Gastrocnemius medialis (tissue), 4 donors: Measurements from ENCODE around the gene ADGRE3. TPM values are rescaled to one million over a fixed set of nuclear protein-coding genes. Genes with fewer than 3 reads are reported as not detected.
A peak's percentile ranks its signal among the peaks of the same experiment; 100 is the strongest.

Experiments
- ATAC-seq, 2 donors: fragments of 150-250 bp; one replicate each; pipeline ENCODE4 v1.9.1; 2016
- DNase-seq, 2 donors: peaks; one replicate each; pipeline ENCODE4 v3.0.0-alpha.2; 2019
- H3K27ac ChIP-seq, 4 donors: fragments of 200-600 bp; sonication (generic); 1 replicate in 1 of 4; 2 replicates in 3 of 4; pipeline ENCODE4 v1.5.1; 2016 to 2018; ENCODE audit warnings: mild to moderate bottlenecking in 2 of 4, moderate library complexity in 1 of 4
- H3K27me3 ChIP-seq, 3 donors: fragments of 200-600 bp; sonication (generic) in 2 of 3; 1 replicate in 1 of 3; 2 replicates in 2 of 3; pipeline versions ENCODE4 v1.5.1 to v1.6.0; 2016 to 2019; ENCODE audit warnings: mild to moderate bottlenecking in 1 of 3, moderate library complexity in 1 of 3
- H3K36me3 ChIP-seq, 2 donors: fragments of 200-600 bp; sonication (generic) in 1 of 2; one replicate each; pipeline ENCODE4 v1.5.1; 2017 to 2018
- H3K4me1 ChIP-seq, 2 donors: fragments of 200-600 bp; sonication (generic) in 1 of 2; one replicate each; pipeline ENCODE4 v1.5.1; 2016 to 2017; ENCODE audit warnings: mild to moderate bottlenecking in 2 of 2
- H3K4me3 ChIP-seq, 4 donors: fragments of 200-600 bp; sonication (generic) in 3 of 4; 1 replicate in 1 of 4; 2 replicates in 3 of 4; pipeline ENCODE4 v1.5.1; 2016 to 2019; ENCODE audit warnings: mild to moderate bottlenecking in 2 of 4
- H3K9me3 ChIP-seq, 3 donors: fragments of 200-600 bp; sonication (generic) in 2 of 3; 1 replicate in 1 of 3; 2 replicates in 2 of 3; pipeline ENCODE4 v1.5.1; 2016 to 2019
- POLR2A ChIP-seq, 2 donors: fragments of 450-650 bp; IDR thresholded peaks; one replicate each; pipeline ENCODE4 v1.6.1; 2017; ENCODE audit warnings: antibody characterized with exemption in 2 of 2, mild to moderate bottlenecking in 2 of 2, moderate library complexity in 2 of 2
- in situ Hi-C, 4 donors: fragments of 200-750 bp; cut with MboI; loops; one replicate each; pipeline versions ENCODE4 v1.15.0 to v1.8.0; 2017; ENCODE audit warnings: low sequenced_read_pairs in 4 of 4
- intact Hi-C: fragments of 100-400 bp; cut with DNase I; formaldehyde crosslinking; loops from one replicate; pipeline ENCODE4 v1.15.1; 2023; ENCODE audit warnings: low total_unique reads
- total RNA-seq, 4 donors: library from RNA; depleted of rRNA; stranded (reverse); fragments of >200 nt; gene quantifications; one replicate each; pipeline versions ENCODE4 v1.1.0 to v1.2.3, GENCODE V29; 2016
- TF ChIP-seq, protein P1 (sequence below), 5 experiments: fragments of 450-650 bp in 3 of 5; fragments of 200-600 bp in 2 of 5; sonication (generic) in 2 of 5; IDR thresholded peaks in 4 of 5; conservative IDR thresholded peaks in 1 of 5; 1 replicate in 4 of 5; 2 replicates in 1 of 5; pipeline ENCODE4 v1.5.1; 2016 to 2019; ENCODE audit warnings: antibody characterized with exemption in 5 of 5, mild to moderate bottlenecking in 3 of 5, moderate library complexity in 3 of 5

The ADGRE3 gene, protein sequence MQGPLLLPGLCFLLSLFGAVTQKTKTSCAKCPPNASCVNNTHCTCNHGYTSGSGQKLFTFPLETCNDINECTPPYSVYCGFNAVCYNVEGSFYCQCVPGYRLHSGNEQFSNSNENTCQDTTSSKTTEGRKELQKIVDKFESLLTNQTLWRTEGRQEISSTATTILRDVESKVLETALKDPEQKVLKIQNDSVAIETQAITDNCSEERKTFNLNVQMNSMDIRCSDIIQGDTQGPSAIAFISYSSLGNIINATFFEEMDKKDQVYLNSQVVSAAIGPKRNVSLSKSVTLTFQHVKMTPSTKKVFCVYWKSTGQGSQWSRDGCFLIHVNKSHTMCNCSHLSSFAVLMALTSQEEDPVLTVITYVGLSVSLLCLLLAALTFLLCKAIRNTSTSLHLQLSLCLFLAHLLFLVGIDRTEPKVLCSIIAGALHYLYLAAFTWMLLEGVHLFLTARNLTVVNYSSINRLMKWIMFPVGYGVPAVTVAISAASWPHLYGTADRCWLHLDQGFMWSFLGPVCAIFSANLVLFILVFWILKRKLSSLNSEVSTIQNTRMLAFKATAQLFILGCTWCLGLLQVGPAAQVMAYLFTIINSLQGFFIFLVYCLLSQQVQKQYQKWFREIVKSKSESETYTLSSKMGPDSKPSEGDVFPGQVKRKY
- total RNA-seq: not detected

DNA sequence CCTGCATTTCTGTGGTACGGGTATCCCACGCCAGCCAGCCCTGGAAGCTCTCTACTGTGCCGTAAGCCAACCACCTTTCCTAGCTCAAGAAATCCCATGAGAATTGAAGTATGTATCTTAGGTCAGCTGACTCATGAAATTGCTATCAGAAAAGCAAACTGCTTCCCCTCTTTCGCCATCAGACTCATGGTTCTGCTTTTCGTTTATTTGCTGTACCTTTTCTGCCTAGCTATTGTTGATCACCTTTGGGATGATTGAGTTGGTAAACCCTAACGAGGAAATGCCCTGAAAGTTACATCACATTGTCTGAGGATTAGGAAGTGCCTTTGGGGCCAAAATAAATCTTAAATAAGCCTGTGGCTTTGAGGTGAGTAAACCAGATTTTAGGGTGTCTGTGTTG is at the start of gene ADGRE3:
Gene ADGRE3 (minus strand): TSS at position 81 of the 400 bp plus-strand sequence. CDS start 74 bp downstream, at position 7.
- in situ Hi-C loops: no loop called here
- DNase-seq (no peak), ATAC-seq (no peak)
- Histone ChIP-seq H3K36me3 (no peaks in the 10 kb centered on the region), H3K4me3 (no peak within 1 kb of the TSS), H3K27me3 (peaks cover 0 to 5% (median 2%) of the 10 kb centered on the region in 3 donors), H3K27ac (no peak within 1 kb of the TSS), H3K4me1 (no peaks in the 10 kb centered on the region), H3K9me3 (no peaks in the 10 kb centered on the region)
- TF ChIP-seq, protein P1, sequence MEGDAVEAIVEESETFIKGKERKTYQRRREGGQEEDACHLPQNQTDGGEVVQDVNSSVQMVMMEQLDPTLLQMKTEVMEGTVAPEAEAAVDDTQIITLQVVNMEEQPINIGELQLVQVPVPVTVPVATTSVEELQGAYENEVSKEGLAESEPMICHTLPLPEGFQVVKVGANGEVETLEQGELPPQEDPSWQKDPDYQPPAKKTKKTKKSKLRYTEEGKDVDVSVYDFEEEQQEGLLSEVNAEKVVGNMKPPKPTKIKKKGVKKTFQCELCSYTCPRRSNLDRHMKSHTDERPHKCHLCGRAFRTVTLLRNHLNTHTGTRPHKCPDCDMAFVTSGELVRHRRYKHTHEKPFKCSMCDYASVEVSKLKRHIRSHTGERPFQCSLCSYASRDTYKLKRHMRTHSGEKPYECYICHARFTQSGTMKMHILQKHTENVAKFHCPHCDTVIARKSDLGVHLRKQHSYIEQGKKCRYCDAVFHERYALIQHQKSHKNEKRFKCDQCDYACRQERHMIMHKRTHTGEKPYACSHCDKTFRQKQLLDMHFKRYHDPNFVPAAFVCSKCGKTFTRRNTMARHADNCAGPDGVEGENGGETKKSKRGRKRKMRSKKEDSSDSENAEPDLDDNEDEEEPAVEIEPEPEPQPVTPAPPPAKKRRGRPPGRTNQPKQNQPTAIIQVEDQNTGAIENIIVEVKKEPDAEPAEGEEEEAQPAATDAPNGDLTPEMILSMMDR (IDR thresholded peaks at IDR 0.05 in 4 of 5, conservative IDR thresholded peaks at IDR 0.05 in 1 of 5): no peak
- TF ChIP-seq POLR2A (IDR thresholded peaks at IDR 0.05): no peak
- intact Hi-C loops: no loop called here

DNA sequence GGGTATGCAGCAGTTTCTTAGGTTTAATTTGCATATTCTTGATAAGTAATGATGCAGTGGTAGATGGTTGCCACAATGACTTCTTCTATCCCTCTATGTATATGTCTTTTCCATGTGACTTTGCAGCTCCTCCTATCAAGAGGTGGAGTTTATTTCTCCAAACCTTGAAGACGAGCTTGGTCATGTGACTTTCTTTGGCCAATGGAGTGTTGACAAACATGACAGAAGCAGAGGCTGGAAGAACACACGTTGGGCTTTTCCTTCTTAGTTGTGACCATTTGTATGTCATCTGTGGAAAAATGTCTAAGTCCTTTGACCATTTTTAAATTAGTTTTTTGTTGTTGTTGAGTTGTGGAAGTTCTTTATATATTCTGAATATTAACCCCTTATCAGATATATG is 47.5 kb upstream of the ADGRE3 start:
- in situ Hi-C loops: no loop called here
- H3K27ac ChIP-seq: no peak overlapping the region
- DNase-seq: no peak
- intact Hi-C loops: no loop called here
- H3K27me3 ChIP-seq: peaks cover 0 to 2% (median 0%) of the 10 kb centered on the region in 3 donors
- TF ChIP-seq POLR2A (IDR thresholded peaks at IDR 0.05): no peak
- TF ChIP-seq, protein P1 (IDR thresholded peaks at IDR 0.05 in 4 of 5, conservative IDR thresholded peaks at IDR 0.05 in 1 of 5): no peak
- peak overlapping the region in 1 of 4 donors; percentile 14 for H3K4me3 ChIP-seq
- no peak for ATAC-seq
- H3K4me1 ChIP-seq: no peaks in the 10 kb centered on the region
- peaks cover 20 to 69% (median 44%) of the 10 kb centered on the region in 3 donors for H3K9me3 ChIP-seq
- peaks cover 19 to 71% of the 10 kb centered on the region in 2 donors for H3K36me3 ChIP-seq

DNA sequence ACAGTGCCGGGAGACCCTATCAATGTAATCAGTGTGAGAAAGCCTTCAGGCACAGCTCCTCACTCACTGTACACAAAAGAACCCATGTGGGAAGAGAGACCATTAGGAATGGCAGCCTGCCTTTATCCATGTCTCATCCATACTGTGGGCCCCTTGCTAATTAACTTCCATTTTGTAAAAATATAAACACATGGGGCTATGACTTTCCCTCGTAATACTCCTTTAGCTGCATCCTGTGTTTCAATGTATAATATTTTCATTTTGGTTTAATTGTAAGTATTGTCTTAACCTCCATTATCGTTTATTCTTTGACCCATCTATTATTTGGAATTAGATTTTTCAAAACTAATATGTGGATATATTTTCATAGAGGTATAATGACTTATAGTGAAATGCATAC is 44.5 kb upstream of the ADGRE3 start:
- peaks cover 28 to 87% (median 49%) of the 10 kb centered on the region in 3 donors for H3K9me3 ChIP-seq
- no peak for ATAC-seq
- peaks cover 0 to 2% (median 0%) of the 10 kb centered on the region in 3 donors for H3K27me3 ChIP-seq
- in situ Hi-C loops: no loop called here
- TF ChIP-seq POLR2A (IDR thresholded peaks at IDR 0.05): no peak
- TF ChIP-seq, protein P1 (IDR thresholded peaks at IDR 0.05 in 4 of 5, conservative IDR thresholded peaks at IDR 0.05 in 1 of 5): no peak
- no peak for DNase-seq
- peaks cover 32 to 100% of the 10 kb centered on the region in 2 donors for H3K36me3 ChIP-seq
- intact Hi-C loops: no loop called here
- no peaks in the 10 kb centered on the region for H3K4me1 ChIP-seq
- H3K4me3 ChIP-seq: peak overlapping the region in 1 of 4 donors; percentile 47
- H3K27ac ChIP-seq: no peak overlapping the region

DNA sequence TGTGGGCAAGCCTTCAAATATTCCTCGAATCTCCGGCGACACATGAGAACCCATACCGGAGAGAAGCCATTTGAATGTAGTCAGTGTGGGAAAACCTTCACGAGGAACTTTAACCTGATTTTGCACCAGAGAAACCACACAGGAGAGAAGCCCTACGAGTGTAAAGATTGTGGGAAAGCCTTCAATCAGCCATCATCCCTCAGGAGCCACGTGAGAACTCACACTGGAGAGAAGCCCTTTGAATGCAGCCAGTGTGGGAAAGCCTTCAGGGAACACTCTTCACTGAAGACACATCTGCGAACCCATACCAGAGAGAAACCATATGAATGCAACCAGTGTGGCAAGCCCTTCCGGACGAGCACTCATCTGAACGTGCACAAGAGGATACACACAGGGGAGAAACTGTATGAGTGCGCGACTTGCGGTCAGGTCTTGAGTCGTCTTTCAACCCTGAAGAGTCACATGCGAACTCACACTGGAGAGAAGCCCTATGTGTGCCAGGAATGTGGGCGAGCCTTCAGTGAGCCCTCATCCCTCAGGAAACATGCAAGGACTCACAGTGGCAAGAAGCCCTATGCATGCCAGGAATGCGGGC is 44.0 kb upstream of the ADGRE3 start:
- TF ChIP-seq, protein P1 (IDR thresholded peaks at IDR 0.05 in 4 of 5, conservative IDR thresholded peaks at IDR 0.05 in 1 of 5): no peak
- TF ChIP-seq POLR2A (IDR thresholded peaks at IDR 0.05): no peak
- H3K4me3 ChIP-seq: peak overlapping the region in 1 of 4 donors; percentile 47
- H3K36me3 ChIP-seq: peaks cover 32 to 100% of the 10 kb centered on the region in 2 donors
- DNase-seq (no peak), ATAC-seq (no peak)
- intact Hi-C loops (no loop called here), in situ Hi-C loops (no loop called here)
- H3K4me1 ChIP-seq: no peaks in the 10 kb centered on the region
- H3K9me3 ChIP-seq: peaks cover 28 to 82% (median 49%) of the 10 kb centered on the region in 3 donors
- H3K27me3 ChIP-seq: peaks cover 0 to 2% (median 0%) of the 10 kb centered on the region in 3 donors
- no peak overlapping the region for H3K27ac ChIP-seq
